ENCODE measurements around the gene SRCIN1.
"Not testable (repeated sequence)": the region's sequence is repeated elsewhere in the genome, so short reads cannot be mapped to it uniquely, and the experiment has no call there.

The SRCIN1 gene

GRCh38 chr17:38605841-38606645 lies at the start of gene SRCIN1:
SRCIN1 (minus strand) TSS chr17:38605952; CDS start chr17:38605705, 247 bp downstream.
- DNase-seq (ENCODE audit: low read depth): no peak

GRCh38 chr17:38654411-38655398 lies 49.0 kb upstream of the SRCIN1 start:
- no peak for DNase-seq (ENCODE audit: low read depth)

GRCh38 chr17:38653679-38654078 lies 47.9 kb upstream of the SRCIN1 start:
- no peak for DNase-seq (ENCODE audit: low read depth)

- DNase-seq (ENCODE audit: low read depth): no peak
These were observed 47.5 kb upstream of the SRCIN1 start for GRCh38 chr17:38653230-38653629.

GRCh38 chr17:38650653-38651173 lies 45.0 kb upstream of the SRCIN1 start:
- DNase-seq (ENCODE audit: low read depth): not testable (repeated sequence)

- no peak for DNase-seq (ENCODE audit: low read depth)
These were observed 32.2 kb upstream of the SRCIN1 start for GRCh38 chr17:38637951-38638350.

- no peak for DNase-seq (ENCODE audit: low read depth)
These were observed 30.3 kb upstream of the SRCIN1 start for GRCh38 chr17:38636054-38636453.

GRCh38 chr17:38632334-38632733 lies 26.6 kb upstream of the SRCIN1 start:
- DNase-seq (ENCODE audit: low read depth): no peak

GRCh38 chr17:38628441-38628840 lies 22.7 kb upstream of the SRCIN1 start:
- DNase-seq (ENCODE audit: low read depth): no peak

- DNase-seq (ENCODE audit: low read depth): no peak
These were observed 22.2 kb upstream of the SRCIN1 start for GRCh38 chr17:38627957-38628356.

- DNase-seq (ENCODE audit: low read depth): not testable (repeated sequence)
These were observed 21.0 kb upstream of the SRCIN1 start for GRCh38 chr17:38626606-38627226.

- DNase-seq (ENCODE audit: low read depth): no peak
These were observed 19.7 kb upstream of the SRCIN1 start for GRCh38 chr17:38625482-38625881.

GRCh38 chr17:38624782-38625355 lies 19.1 kb upstream of the SRCIN1 start:
- not testable (repeated sequence) for DNase-seq (ENCODE audit: low read depth)

- no peak for DNase-seq (ENCODE audit: low read depth)
These were observed 15.8 kb upstream of the SRCIN1 start for GRCh38 chr17:38621538-38621937.

- no peak for DNase-seq (ENCODE audit: low read depth)
These were observed 15.0 kb upstream of the SRCIN1 start for GRCh38 chr17:38620551-38621277.

GRCh38 chr17:38619937-38620550 lies 14.3 kb upstream of the SRCIN1 start:
- DNase-seq (ENCODE audit: low read depth): no peak

GRCh38 chr17:38619451-38619795 lies 13.7 kb upstream of the SRCIN1 start:
- no peak for DNase-seq (ENCODE audit: low read depth)

GRCh38 chr17:38617967-38618760 lies 12.4 kb upstream of the SRCIN1 start:
- no peak for DNase-seq (ENCODE audit: low read depth)

- DNase-seq (ENCODE audit: low read depth): no peak
These were observed 11.5 kb upstream of the SRCIN1 start for GRCh38 chr17:38617074-38617860.

All from stimulated activated CD8-positive, alpha-beta memory T cell treated with anti-CD3 and anti-CD28 coated beads, Interleukin-15, amount 100 ng/mL, for 1 hour (primary cell).